Effector memory CD4-positive, alpha-beta T cell (primary cell): ENCODE data around the gene SNX32.

Source experiments
- DNase-seq, 3 donors: peaks; one replicate each; pipeline ENCODE4 v3.0.0-alpha.2; 2020
- H3K27ac ChIP-seq: 2 replicates; pipeline ENCODE4 v1.7.0; 2013; ENCODE audit warnings: mild to moderate bottlenecking, low read length, moderate library complexity; ENCODE audit not compliant: insufficient read depth, poor library complexity, severe bottlenecking
- H3K27me3 ChIP-seq: replicated peaks from 2 replicates; pipeline ENCODE4 v1.7.0; 2013; ENCODE audit warnings: mild to moderate bottlenecking, low read length; ENCODE audit not compliant: insufficient read depth, control insufficient read depth, poor library complexity, severe bottlenecking
- H3K36me3 ChIP-seq: 2 replicates; pipeline ENCODE4 v1.7.0; 2013; ENCODE audit warnings: mild to moderate bottlenecking, low read length, moderate library complexity; ENCODE audit not compliant: control insufficient read depth, insufficient read depth
- H3K4me1 ChIP-seq: 2 replicates; pipeline ENCODE4 v1.7.0; 2013; ENCODE audit warnings: low read length, mild to moderate bottlenecking; ENCODE audit not compliant: control insufficient read depth, insufficient read depth, poor library complexity, severe bottlenecking
- H3K4me3 ChIP-seq: 2 replicates; pipeline ENCODE4 v1.7.0; 2013; ENCODE audit warnings: low read length, low read depth, mild to moderate bottlenecking; ENCODE audit not compliant: insufficient read depth, poor library complexity, severe bottlenecking
- H3K9me3 ChIP-seq: 2 replicates; pipeline ENCODE4 v1.7.0; 2013; ENCODE audit warnings: mild to moderate bottlenecking, low read length, moderate library complexity; ENCODE audit not compliant: control insufficient read depth
- total RNA-seq, 3 donors: gene quantifications; one replicate each; lab custom pipeline; 2026; lab: John Stamatoyannopoulos, UW

Gene SNX32
- 0.26 to 0.39 (median 0.35) reads per million in 3 donors for total RNA-seq

DNA sequence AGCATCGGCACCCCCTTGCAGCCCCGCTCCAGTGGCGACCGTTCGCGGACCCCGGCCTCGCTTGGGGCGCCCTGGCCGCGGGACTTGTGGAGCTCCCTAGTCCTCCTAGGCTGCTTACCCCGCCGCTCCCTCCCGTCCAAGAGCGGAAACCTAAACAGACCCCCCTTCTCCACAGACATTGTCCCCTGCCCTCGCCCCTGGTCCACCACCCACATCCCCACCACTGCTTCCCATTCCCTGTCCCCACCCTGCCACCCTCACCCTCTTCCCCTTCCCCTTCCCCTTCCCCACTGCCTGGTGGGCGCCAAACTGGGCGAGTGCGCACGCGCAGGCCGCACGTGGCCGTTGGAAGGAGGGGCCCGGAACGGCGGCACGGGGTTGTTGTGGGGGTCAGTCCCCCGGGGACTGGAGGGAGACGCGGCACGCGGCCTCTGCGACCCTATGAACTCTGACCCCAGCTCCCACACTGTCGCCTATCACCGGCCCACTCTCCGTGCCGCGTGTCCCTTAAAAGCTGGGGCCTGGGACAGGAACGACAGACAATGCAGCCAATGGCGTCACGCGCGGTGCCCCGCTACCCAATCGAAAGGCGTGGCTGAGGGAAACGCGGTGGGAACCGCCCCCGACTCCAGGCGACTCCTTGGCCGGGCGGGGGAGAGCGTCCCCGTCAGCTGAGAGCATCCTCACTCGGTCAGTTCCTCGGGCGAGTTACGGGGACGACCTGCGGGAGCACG lies at the start of gene SNX32:
TSS of gene SNX32 (plus strand) at position 667 of the 734 bp plus-strand sequence. CDS start 103 bp downstream, outside the sequence.
- peak; percentile 82 to 90 (median 89) for DNase-seq
- Histone ChIP-seq H3K4me1 (peaks cover 14% of the 10 kb centered on the region), H3K27ac (peak within 1 kb of the TSS; percentile 63)

DNA sequence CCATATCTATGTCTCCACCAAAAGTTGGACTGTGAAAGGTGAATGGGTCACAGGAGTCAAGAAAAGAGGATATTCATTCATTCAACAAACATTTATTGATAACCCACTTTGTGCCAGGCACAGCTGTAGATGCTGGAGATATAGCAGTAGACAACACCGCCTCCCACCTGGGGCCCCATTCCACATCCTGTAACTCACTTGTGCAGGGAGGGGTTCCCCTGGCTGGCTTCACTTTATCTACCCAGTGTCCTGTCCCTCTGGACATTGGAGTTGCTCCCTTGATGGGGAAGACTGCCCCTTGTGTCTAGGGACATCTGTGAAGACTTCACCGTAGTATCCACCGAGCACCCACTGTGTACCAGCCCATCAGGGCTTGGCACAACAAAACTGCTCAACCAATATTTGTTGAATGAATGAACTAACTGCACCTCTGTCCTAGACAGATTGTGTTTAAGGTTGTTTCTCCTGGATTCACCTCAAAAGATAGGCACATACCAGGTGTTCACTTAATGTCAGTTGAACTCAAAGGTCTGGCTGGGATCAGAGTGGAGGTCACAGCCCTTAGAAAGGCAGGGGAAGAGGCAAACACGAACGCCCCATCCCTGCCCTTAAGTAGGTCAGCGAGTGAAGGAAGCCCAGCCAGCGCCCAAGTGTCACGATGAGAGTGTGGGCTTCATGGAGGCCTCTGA lies 48.3 kb upstream of the SNX32 start:
- Histone ChIP-seq H3K4me1 (peaks cover 28% of the 10 kb centered on the region), H3K4me3 (no peak overlapping the region), H3K27me3 (peaks cover 24% of the 10 kb centered on the region), H3K36me3 (no peaks in the 10 kb centered on the region), H3K27ac (no peak overlapping the region), H3K9me3 (no peaks in the 10 kb centered on the region)
- DNase-seq: no peak

More for the DNA sequence above, at the start of gene SNX32:
- H3K27me3 ChIP-seq: no peaks in the 10 kb centered on the region
- peak within 1 kb of the TSS; percentile 61 for H3K4me3 ChIP-seq
- H3K36me3 ChIP-seq: no peaks in the 10 kb centered on the region
- H3K9me3 ChIP-seq: no peaks in the 10 kb centered on the region

DNA sequence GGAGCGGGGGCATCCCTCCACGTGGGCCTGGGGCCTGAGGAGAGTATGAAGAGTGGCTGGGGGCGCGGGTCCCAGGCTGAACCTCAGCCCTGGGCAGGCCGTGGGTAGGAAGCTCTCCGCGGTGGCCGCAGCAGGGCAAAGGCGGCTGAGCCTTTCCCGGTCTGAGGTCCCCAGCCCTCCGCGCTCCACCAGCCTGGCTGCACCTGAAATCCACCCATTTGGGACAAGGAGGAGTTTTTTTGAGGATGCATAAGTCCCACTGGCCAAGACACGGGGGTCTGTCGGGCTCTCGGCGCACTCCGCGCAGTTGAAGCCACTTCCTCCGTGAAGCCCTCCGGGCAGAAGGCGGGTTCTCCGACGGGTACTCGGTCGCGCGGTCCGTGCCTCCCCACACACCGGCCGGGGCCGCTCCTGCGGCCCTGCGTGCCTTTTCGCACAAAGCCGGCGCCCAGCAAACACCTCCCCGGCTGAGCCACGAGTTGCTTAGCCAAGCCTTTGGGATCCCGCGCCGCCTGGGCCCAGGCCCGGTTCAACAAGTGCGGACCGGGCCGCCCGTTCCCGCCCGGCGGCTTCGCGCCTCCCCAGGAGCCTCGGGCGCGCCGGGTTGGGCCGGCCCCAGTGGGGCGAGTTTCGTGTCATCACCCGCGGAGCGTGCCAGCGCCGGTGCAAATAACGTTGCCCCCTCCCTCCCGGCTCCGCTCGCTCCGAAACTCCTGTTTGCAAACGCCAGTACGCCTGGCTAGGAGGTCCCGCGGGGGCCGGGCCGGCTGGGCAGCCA lies 47.6 kb upstream of the SNX32 start:
- DNase-seq: no peak
- Histone ChIP-seq H3K36me3 (no peaks in the 10 kb centered on the region), H3K9me3 (no peaks in the 10 kb centered on the region), H3K27me3 (peaks cover 24% of the 10 kb centered on the region), H3K4me1 (peaks cover 28% of the 10 kb centered on the region), H3K27ac (no peak overlapping the region), H3K4me3 (peak overlapping the region; percentile 25)

DNA sequence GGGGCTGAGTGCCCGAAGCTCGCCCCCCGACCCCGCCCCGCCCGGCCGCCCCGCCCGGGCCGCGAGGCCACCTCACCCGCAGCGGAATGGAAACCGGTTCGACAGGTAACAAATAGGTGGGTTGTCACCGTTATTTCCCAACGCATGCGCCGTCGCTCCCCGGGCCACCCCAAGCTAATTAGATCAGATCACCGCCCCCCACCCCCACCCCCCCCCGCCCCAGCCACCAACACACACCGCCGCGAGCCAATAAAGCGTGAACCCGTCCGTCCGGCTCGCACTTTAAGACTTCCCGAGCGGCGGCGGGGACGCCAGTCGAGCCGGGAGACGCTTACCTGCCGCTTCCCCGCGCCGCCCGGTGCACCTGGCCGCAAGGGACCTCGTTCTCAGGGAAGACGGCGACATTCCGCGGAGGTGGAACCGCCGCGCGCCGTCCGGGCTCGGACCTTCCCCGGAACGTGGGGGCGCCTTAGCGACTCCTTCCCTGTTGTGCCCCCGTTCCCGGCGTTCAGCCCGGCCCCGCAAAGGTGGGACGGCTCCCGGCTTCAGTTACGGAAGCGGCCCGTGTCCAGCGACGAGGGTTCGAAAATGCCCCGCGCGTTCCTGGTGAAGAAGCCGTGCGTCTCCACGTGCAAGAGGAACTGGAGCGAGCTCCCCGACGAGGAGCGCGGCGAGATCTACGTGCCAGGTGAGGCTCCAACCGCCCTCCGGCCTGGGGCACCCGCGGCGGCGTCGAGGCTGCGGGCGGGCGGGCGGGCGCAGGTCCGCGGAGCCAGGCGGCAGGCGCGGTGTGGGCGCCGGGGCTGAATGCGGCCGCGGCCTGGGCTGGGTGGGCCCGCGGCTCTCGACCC lies 46.8 kb upstream of the SNX32 start, which contains the start of gene OVOL1:
TSS of gene OVOL1 (plus strand) at position 278 of the 851 bp plus-strand sequence. CDS start at position 589, 311 bp downstream.
- peak within 1 kb of the TSS; percentile 37 for H3K4me3 ChIP-seq
- H3K9me3 ChIP-seq: no peaks in the 10 kb centered on the region
- H3K36me3 ChIP-seq: no peaks in the 10 kb centered on the region
- H3K4me1 ChIP-seq: peaks cover 32% of the 10 kb centered on the region
- peak in 1 of 3 donors; percentile 21 for DNase-seq
- H3K27ac ChIP-seq: no peak within 1 kb of the TSS
- peaks cover 24% of the 10 kb centered on the region for H3K27me3 ChIP-seq

DNA sequence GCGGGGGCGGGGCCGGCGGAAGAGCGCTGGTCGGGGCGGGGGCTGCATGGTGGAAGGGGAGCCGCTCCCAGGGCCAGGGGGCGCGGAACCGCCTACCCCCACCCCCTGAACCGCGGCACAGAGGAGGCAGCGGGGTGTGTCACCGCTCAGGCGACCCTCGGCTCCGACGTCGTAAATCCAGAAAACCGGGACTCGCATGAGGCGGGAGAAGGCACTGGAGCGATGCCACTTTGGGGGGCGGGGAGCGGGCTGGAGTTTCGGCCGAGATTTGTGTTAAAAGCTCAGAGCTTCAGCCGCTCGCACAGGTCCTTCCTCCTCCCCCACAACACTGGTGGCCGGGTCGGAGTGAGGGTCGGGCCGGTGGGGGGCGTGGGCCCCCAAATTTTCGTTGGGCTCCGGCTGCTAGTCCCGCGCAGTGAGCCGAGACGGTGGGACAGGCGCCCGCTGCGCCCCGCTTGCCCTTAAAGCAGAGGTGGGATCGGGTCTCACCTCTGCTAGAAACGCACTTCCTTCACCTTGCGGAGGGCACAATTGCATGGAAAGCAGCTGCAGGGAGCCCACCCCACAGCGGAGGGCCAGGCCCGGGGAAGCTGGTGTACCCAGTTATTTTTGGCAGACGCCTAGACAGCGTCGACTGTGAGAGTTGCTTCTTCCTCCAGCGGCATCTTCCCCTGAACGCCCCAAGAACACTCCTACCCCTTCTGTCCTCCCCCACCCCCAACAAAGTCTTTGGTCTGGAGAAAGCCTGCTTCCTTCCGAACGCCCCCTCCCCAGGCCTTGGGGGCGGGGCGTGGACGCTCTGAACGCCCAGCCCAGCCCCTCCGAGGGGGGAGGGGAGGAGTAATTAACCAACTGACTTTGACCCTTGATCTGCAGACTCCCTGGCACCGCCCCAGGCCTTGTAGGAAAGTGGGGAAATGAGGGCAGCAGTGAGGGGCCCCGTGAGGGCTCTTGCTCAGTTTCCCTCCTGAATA lies 45.8 kb upstream of the SNX32 start:
- H3K4me1 ChIP-seq: peaks cover 32% of the 10 kb centered on the region

DNA sequence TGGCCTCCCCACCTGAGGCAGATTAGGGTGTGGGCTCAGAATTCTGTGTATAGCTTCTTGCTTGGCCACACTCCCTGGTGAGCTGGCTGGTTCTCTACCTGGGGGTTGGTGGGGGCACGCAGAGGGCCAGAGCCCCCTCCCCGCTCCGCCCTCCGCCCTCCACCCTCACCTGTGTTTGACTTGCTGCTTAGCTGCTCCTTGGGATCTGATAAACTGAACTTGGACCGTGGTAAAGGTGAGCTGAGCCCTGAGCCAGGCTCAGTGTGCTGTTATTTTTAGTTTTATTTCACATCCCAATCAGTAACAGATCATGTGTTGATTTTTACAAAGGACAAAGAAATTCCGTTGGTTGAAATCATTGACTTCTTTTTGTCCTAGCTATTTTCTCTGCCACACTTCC lies 44.9 kb upstream of the SNX32 start:
- DNase-seq: no peak

More for the DNA sequence above, 45.8 kb upstream of the SNX32 start:
- Histone ChIP-seq H3K4me3 (peak overlapping the region; percentile 4), H3K9me3 (no peaks in the 10 kb centered on the region), H3K27me3 (peaks cover 24% of the 10 kb centered on the region), H3K27ac (no peak overlapping the region), H3K36me3 (no peaks in the 10 kb centered on the region)
- no peak for DNase-seq

DNA sequence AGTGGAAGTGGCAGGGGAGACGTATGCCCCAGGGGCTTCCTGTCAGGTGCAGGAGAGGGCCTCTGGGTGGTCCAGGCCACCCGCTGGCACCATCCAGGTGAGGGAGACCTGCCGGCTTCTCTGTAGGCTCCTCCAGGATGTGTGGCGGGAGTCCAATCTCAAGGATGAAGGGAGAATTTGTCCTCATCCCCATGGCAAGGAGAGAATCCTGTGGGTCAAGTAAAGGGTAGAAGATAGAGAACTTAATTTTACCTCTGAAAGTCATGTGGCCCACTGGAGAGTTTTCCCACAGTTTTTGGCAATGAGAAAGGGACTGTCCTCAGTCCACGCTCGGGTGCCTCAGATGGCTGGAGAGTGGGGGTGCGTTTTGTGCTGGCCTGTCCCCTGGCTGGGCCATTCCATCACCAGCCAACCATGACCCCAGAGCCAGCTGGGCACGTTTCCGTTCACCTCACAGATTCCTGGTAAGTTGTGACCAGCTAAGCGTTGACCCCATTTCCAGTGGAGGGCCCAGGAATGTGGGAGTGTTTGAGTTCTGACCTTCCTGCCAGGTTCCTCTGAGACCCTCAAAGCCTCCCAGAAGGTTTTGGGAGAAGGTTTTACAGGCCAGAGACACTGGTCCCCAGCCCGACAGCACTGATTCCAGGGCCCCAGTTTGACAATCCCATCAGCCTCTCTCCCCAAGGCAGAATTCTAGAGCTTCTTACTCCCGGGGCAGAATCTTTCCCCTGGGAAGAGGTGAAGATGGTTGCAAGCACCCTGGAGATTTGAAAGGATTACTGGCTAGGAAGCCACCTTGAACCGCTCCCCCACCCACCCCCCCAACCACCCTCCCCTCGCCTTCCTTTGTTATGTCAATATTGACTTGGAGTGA lies 44.3 kb upstream of the SNX32 start:
- H3K27me3 ChIP-seq: peaks cover 24% of the 10 kb centered on the region
- no peaks in the 10 kb centered on the region for H3K36me3 ChIP-seq
- H3K9me3 ChIP-seq: no peaks in the 10 kb centered on the region
- peaks cover 32% of the 10 kb centered on the region for H3K4me1 ChIP-seq
- H3K4me3 ChIP-seq: no peak overlapping the region
- DNase-seq: no peak
- no peak overlapping the region for H3K27ac ChIP-seq

More for the DNA sequence above, 44.9 kb upstream of the SNX32 start:
- Histone ChIP-seq H3K36me3 (no peaks in the 10 kb centered on the region), H3K27me3 (peaks cover 24% of the 10 kb centered on the region), H3K4me1 (peaks cover 32% of the 10 kb centered on the region), H3K27ac (no peak overlapping the region), H3K4me3 (no peak overlapping the region), H3K9me3 (no peaks in the 10 kb centered on the region)
